Activated CD4-positive, alpha-beta T cell treated with anti-CD3 and anti-CD28 coated beads, Interleukin-2, amount 50 U/mL, for 24 hours (primary cell): Measurements from ENCODE around the gene MAML1.
A peak's percentile ranks its signal among the peaks of the same experiment; 100 is the strongest.

ENCODE experiments used
- DNase-seq, 2 donors: peaks; one replicate each; pipeline ENCODE4 v3.0.0-alpha.2; 2020; ENCODE audit warnings: low read depth in 1 of 2, low spot score in 1 of 2

Gene MAML1

DNA sequence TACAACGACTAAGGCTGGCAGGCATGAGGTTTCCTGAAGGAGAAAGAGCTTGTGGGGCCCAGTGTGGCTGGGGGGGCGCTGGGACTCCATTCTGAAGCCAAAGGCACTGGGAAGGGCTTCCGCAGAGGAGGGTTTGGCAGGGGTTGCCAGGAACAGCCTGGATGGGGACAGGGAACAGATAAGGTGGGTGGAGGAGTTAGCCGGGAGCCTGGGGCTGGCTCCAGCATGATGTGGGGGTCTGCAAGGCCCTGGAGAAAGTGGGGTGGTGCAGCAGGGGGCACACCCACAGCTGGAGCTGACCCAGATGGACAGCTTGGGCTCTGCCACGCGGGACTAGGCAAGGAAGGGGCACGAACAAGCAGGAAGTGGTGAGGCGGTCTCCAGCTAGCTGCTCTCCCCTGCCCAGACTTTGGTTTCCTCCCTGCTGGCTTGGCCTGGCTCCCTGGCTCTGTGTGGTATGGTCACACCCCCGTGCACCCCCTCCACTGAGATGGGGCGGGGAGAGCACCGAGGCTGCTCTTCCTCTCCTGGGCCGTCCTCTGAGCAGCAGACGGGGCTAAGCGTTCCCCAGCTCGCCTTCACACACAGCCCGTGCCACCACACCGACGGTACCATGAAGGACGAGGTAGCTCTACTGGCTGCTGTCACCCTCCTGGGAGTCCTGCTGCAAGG lies 61.0 kb downstream of the MAML1 start, which contains the start of gene LTC4S:
LTC4S (plus strand) TSS at position 519 of the 672 bp plus-strand sequence; CDS start at position 614, 95 bp downstream.
- DNase-seq = no peak

GRCh38 chr5:179794171-179794570 lies 61.5 kb downstream of the MAML1 start:
- DNase-seq = no peak

DNA sequence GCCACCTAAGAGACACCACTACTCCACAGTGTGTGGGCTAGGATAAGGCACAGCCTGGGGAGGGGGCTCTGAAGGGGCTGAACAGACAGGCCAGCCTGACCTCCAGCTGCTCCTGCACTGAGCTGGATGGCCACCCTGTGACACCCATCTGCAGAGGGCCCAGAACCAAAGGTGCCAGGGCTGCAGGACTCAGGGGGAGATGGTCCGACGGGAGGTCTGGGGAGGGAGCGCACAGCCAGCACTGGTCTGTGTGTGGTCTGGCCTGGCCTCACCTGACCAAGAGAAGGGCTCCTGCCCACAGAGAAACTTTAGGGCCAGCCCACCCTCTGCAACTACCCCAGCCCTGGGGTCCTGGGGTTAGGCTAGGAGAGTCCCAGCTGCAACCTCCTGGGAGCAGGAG lies 62.0 kb downstream of the MAML1 start:
- DNase-seq = no peak

- no peak for DNase-seq
Measured at GRCh38 chr5:179795049-179795862, 62.6 kb downstream of the MAML1 start.

DNA sequence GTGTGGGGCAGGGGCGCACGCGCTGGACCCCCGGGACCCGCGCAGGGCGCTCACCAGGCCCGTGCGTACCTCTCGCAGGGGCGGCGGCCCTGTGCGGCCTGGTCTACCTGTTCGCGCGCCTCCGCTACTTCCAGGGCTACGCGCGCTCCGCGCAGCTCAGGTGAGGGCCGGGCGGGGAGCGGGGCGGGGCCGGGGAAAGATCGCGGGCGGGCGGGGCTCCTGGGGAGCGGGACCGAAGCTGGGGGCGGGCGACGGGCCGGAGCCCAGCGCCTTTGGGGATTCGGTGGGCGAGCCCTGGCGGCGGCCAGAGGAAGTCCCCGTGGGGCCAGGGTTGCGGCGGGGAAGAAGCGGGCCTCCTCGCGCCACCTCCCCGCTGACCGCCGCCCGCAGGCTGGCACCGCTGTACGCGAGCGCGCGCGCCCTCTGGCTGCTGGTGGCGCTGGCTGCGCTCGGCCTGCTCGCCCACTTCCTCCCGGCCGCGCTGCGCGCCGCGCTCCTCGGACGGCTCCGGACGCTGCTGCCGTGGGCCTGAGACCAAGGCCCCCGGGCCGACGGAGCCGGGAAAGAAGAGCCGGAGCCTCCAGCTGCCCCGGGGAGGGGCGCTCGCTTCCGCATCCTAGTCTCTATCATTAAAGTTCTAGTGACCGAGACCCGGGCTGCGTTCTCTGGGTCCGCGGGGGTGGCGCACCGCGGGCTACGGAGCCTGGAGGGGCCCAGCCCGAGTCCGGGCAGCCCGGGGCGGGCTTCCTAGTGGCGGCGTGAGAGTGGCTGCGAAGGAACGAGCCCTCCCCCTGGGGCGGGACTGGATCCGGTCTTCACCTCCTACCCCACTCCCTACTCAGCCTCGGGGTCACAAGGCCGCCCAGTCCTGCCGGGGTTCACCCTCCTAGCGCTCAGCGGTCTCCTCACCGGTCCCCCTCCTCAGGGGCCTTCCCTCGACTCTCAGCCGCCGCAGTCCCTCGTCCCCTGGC lies 63.5 kb downstream of the MAML1 start:
- peak in 1 of 2 donors; percentile 52 for DNase-seq

GRCh38 chr5:179796877-179797608 lies 64.4 kb downstream of the MAML1 start:
- no peak for DNase-seq

DNA sequence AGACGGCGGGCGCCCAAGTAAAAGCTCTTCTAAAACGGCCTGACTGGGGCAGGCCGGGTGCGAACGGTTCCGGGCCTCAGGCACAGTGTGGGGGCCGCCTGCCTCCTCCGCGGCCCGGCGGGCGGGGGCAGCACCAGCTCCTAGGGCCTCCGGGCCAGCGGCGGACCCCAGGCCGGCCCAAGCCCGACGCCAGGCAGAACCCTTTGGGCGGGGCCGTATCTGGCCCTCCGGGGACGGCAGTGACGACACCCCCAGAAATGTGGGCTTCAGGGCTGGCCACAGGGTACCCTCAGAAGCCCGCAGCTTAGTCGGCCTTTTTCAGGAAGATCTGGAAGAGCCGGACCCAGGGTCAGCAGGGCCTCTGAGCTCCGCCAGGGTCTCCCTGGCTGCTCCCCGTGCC lies 65.1 kb downstream of the MAML1 start:
- DNase-seq = no peak

GRCh38 chr5:179798144-179798770 lies 65.6 kb downstream of the MAML1 start:
- DNase-seq = no peak

GRCh38 chr5:179798771-179799643 lies 66.4 kb downstream of the MAML1 start:
- no peak for DNase-seq

- DNase-seq = no peak
Measured at GRCh38 chr5:179799644-179799973, 67.0 kb downstream of the MAML1 start.

DNA sequence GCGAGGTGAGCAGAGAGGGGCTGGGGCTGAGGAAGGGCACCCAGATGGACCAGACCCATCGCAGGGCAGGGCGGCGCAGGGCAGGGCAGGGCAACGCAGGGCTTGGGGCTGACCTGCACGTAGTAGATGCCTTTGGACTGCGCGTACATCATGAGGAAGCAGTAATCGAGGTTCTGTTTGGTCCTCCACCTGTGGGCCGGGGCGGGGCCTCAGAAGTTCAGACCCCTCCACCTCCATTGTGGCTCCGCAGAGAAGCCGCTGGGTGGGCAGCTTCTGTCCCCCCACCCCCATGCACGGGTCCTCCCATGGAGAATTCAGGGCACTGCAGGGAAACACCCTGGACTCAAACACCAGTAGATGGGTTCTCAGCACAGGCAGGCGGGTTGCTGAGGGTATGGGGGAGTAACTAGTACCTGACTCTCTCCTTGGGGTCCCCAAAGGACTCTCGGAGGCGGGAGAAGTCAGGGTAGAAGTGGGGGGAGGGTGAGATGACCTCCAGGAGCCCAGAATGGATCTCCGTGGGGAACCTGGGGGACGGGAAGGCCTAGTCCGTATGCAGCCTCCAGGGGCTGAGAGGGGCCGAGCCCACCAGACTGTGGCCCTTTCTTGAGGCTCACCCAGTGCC lies 67.6 kb downstream of the MAML1 start:
- no peak for DNase-seq

GRCh38 chr5:179800696-179801201 lies 68.1 kb downstream of the MAML1 start:
- DNase-seq = no peak

- DNase-seq = peak; percentile 75 to 76
Measured at GRCh38 chr5:179801304-179802206, 68.9 kb downstream of the MAML1 start.

DNA sequence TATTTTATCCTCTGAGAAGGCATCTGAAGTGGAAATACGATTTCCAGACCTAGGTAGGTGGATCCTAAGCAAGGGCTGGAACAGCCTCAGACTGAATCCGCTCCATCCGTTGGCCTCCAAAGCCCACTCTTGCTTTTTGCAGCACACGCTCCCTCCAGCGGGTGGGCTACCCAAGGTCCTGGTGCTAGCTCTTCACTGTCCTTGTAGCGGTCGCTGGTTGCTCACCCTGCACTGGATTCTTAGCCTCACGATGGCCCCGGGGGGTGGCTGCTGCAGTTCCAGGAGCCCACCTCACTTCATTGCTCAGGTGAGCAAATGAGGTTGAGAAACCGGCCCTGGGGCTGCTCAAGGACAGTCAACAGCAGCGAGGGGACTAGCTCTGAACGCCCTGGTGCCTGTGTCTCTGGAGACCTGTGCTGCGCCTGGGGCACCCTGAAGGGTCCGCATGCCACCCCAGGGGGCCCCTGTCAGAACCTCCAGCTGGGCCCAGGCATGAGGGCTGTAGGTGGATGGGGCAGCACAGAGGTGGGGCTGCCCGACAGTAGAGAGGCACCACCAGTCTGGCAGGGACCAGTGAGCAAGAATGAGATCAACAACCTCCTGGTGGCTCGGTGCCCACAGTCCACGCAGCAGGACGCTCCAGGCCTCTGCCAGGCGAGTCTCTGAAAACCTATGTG lies 69.7 kb downstream of the MAML1 start:
- no peak for DNase-seq

- DNase-seq = no peak
Measured at GRCh38 chr5:179802950-179803562, 70.4 kb downstream of the MAML1 start.
